AG04450 (cell line): ENCODE data around the gene SLC16A3. TPM values are rescaled to one million over a fixed set of nuclear protein-coding genes. Genes with fewer than 3 reads are reported as not detected.
"Not testable (repeated sequence)": the region's sequence is repeated elsewhere in the genome, so short reads cannot be mapped to it uniquely, and the experiment has no call there.

Experiments
- CTCF ChIA-PET: fragments of 300-600, 350-600 bp; formaldehyde crosslinking; extraction: SDS; loops from one replicate; lab custom pipeline; 2022; ENCODE audit warnings: antibody characterized with exemption, inconsistent platforms; lab: Charles Lee
- POLR2A ChIA-PET: fragments of 350-600 bp; formaldehyde crosslinking; extraction: SDS; loops from one replicate; lab custom pipeline; 2021; ENCODE audit warnings: antibody characterized with exemption, inconsistent platforms; lab: Yijun Ruan, JAX
- DNase-seq: peaks from one replicate; pipeline ENCODE4 v3.0.0-alpha.2; 2011; ENCODE audit warnings: low read depth, low spot score
- H3K27ac ChIP-seq: one replicate; pipeline ENCODE4 v1.5.1; 2012; ENCODE audit warnings: low read depth, low read length, control low read depth
- H3K27me3 ChIP-seq: one replicate; pipeline ENCODE4 v1.6.0; 2012; ENCODE audit warnings: low read length; ENCODE audit not compliant: control insufficient read depth, insufficient read depth
- H3K4me3 ChIP-seq: 2 replicates; pipeline ENCODE4 v1.5.1; 2011; ENCODE audit warnings: mild to moderate bottlenecking, low read depth, low read length, control low read depth
- H3K9me3 ChIP-seq: 2 replicates; pipeline ENCODE4 v1.5.1; 2012; ENCODE audit warnings: low read length; ENCODE audit not compliant: control insufficient read depth, insufficient read depth
- polyA plus RNA-seq: library from polyadenylated mRNA; depleted of rRNA; stranded (reverse); fragments of >200 nt; gene quantifications from 2 replicates; pipeline ENCODE4 v1.2.3, GENCODE V29; 2011
- TF ChIP-seq, protein P1 (sequence below): IDR thresholded peaks from 2 replicates; pipeline ENCODE4 v1.5.1; 2011; ENCODE audit warnings: low read depth, low read length, control low read depth, inconsistent platforms

SLC16A3 gene
- polyA plus RNA-seq, 1 experiment = 61.7 TPM

DNA sequence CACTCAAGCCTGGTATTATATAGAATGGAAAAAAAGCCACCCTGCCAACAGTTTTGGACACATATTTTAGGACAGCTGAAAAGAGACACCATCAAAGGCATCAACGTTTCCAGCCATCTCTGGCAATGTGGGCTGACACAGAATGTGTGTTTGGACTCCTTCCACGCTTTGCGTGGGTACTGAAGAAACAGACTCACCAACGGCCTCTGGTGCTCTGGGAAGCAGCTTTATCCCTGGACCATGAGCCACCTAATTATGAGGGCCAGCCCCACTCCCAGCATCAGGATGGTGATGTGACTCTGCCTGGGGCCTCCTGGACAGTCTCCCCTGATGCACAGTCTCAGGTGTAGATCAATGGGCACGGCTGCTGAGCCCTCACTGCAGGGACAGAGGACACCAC, 44.1 kb upstream of the SLC16A3 start:
- DNase-seq = no peak
- no peak overlapping the region for H3K4me3 ChIP-seq
- no peaks in the 10 kb centered on the region for H3K27me3 ChIP-seq
- CTCF ChIA-PET = no interaction called here
- H3K27ac ChIP-seq = no peak overlapping the region
- TF ChIP-seq, protein P1, sequence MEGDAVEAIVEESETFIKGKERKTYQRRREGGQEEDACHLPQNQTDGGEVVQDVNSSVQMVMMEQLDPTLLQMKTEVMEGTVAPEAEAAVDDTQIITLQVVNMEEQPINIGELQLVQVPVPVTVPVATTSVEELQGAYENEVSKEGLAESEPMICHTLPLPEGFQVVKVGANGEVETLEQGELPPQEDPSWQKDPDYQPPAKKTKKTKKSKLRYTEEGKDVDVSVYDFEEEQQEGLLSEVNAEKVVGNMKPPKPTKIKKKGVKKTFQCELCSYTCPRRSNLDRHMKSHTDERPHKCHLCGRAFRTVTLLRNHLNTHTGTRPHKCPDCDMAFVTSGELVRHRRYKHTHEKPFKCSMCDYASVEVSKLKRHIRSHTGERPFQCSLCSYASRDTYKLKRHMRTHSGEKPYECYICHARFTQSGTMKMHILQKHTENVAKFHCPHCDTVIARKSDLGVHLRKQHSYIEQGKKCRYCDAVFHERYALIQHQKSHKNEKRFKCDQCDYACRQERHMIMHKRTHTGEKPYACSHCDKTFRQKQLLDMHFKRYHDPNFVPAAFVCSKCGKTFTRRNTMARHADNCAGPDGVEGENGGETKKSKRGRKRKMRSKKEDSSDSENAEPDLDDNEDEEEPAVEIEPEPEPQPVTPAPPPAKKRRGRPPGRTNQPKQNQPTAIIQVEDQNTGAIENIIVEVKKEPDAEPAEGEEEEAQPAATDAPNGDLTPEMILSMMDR = no peak
- POLR2A ChIA-PET = no interaction called here
- no peaks in the 10 kb centered on the region; the same call in 1 of the 2 replicates for H3K9me3 ChIP-seq

DNA sequence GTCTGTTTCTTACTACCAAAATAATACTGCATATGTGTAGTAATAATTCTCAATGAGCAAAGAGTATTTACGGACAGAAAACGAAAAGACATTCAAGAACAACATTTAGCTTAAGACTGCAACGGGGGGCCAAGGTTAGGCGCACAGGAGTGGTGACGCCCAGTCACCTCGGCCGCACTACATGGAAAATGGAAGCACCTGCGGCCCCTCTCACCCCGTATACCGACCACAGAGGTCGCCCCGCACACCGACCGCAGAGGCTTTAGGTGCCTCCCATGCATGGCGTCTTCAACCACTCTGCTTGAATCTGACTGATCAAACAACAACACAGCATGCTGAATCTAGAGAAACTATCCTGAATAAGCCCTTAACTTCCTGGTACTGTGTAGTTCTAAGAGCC, 42.6 kb upstream of the SLC16A3 start:
- POLR2A ChIA-PET = interaction anchor here (0.6 kb wide), 1 partner anchor 246 kb away, joined by 4 read pairs; no protein-coding TSS in a partner anchor
- no peak overlapping the region for H3K27ac ChIP-seq
- H3K27me3 ChIP-seq = no peaks in the 10 kb centered on the region
- H3K4me3 ChIP-seq = no peak overlapping the region
- no peaks in the 10 kb centered on the region; the same call in 1 of the 2 replicates for H3K9me3 ChIP-seq
- TF ChIP-seq, protein P1 = no peak
- DNase-seq = no peak
- CTCF ChIA-PET = no interaction called here

DNA sequence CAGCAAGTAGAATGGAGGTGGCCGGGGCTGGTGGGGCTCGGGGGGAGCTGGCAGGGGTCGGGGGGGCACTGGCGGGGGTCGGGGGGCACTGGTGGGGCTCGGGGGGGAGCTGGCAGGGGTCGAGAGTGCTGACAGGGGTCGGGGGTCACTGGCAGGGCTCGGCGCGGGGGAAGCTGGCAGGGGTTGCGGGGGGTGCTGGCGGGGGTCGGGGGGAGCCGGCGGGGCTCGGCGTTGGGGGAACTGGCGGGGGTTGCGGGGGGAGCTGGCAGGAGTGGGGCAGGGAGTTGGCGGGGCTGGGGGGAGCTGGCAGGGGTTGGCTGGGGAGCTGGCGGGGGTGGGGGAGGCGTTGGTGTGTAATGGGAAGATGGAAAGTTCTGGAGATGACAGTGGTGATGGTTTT, 41.3 kb upstream of the SLC16A3 start:
- Histone ChIP-seq H3K9me3 (no peaks in the 10 kb centered on the region; the same call in 1 of the 2 replicates), H3K4me3 (no peak overlapping the region), H3K27me3 (no peaks in the 10 kb centered on the region), H3K27ac (no peak overlapping the region)
- no peak for DNase-seq
- CTCF ChIA-PET = interaction anchor here (0.6 kb wide), 1 partner anchor 21 kb away, joined by 3 read pairs; no protein-coding TSS in a partner anchor
- TF ChIP-seq, protein P1 = no peak
- POLR2A ChIA-PET = no interaction called here

DNA sequence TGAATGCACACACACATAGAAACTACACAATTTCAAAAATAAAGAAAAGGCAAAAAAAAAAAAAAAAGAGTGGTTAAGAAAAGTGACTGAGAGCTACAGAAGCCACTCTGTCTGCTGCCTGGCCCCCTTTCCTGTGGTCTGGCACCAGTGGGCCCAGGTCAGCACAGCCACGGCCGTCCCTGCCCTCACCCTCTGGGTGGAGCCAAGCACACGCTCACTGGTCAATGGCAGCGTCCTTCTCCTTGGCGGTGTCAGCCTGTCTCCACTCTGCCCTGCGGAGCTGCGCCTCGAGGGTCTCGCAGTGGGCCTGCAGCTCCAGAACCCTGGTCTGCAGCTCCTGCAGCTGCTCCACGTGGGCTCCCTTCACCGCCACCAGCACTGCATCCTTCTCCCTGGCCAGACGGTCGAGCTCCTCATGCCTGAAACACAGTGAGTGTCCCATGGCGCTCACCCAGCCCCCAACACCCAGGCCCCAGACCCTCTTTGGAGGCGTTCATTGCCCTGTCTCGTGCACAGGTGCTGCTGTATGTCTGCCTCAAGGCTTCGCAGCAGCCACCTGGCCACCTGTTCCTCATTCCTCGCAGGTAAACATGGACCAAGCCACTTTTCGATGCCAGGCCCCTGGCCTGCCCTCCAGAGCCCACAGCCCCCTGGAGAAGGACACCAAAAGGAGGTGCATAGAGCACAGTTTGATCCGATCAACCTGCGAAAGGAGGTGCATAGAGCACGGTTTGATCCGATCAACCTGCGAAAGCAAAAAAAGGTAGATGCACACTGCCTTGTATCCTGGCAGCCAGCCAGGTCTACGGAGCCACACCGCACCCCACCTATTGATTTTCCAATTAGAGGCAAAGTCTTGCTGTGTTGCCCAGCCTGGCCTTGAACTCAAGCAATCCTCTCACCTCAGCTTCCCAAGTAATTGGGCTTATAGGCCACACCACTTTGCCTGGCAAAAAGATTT, 40.6 kb upstream of the SLC16A3 start:
- Histone ChIP-seq H3K27ac (no peak overlapping the region), H3K27me3 (no peaks in the 10 kb centered on the region), H3K4me3 (no peak overlapping the region), H3K9me3 (no peaks in the 10 kb centered on the region; the same call in 1 of the 2 replicates)
- no peak for DNase-seq
- ChIA-PET CTCF (no interaction called here), POLR2A (no interaction called here)
- TF ChIP-seq, protein P1 = no peak

DNA sequence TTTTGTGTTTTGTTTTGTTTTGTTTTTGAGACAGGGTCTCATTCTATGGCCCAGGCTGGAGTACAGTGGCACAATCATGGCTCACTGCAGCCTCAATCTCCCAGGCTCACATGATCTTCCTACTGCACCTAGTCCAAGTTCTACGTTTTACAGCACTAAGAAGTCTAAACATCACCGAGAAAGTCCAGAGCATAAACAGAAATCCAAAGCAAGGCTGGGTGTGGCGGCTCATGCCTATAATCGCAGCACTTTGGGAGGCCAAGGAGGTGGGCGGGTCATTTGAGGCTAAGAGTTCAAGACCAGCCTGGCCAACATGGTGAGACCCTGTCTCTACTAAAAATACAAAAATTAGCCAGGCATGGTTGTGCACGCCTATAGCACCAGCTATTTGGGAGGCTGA, 35.8 kb upstream of the SLC16A3 start:
- H3K27me3 ChIP-seq, H3K4me3 ChIP-seq, POLR2A ChIA-PET, DNase-seq, CTCF ChIA-PET, H3K9me3 ChIP-seq, H3K27ac ChIP-seq: not testable (repeated sequence)
